Endothelial cell of umbilical vein (primary cell): ENCODE results near the gene TTLL13. TPM values are rescaled to one million over a fixed set of nuclear protein-coding genes. Genes with fewer than 3 reads are reported as not detected.

Experiments
- BruUV-seq: library from RNA; stranded (reverse); fragments of 400-500 nt; replicated peaks from 2 replicates; lab custom pipeline; 2021; lab: Mats Ljungman, UMichigan
- CTCF ChIA-PET: fragments of 300-600, 350-600 bp; sonication (Branson Sonifier 250); formaldehyde crosslinking; loops from one replicate; lab custom pipeline; 2021; ENCODE audit warnings: antibody characterized with exemption, inconsistent platforms; lab: Charles Lee
- POLR2A ChIA-PET: fragments of 300-600, 350-600 bp; sonication (Branson Sonifier 250); formaldehyde crosslinking; loops from one replicate; lab custom pipeline; 2021; ENCODE audit warnings: antibody characterized with exemption, inconsistent platforms; lab: Charles Lee
- DNase-seq: peaks from one replicate; pipeline ENCODE4 v3.0.0-alpha.2; 2011; ENCODE audit warnings: low read depth, low spot score
- FAIRE-seq: peaks from 2 replicates; lab custom pipeline; 2011; peaks lifted over from hg19 to GRCh38; lab: Jason Lieb, UNC
- H2AFZ ChIP-seq: 2 replicates; pipeline ENCODE4 v1.6.0; 2012; ENCODE audit warnings: low read depth, low read length, control low read depth, inconsistent platforms
- H3K27ac ChIP-seq: 2 replicates; pipeline ENCODE4 v1.5.1; 2011; ENCODE audit warnings: low read depth, mild to moderate bottlenecking, control low read depth, low read length, moderate library complexity; ENCODE audit not compliant: insufficient read depth
- H3K27me3 ChIP-seq, 2 experiments: 2 replicates each; pipeline versions ENCODE4 v1.6.0 to v1.6.1; 2011; ENCODE audit warnings: low read length in 2 of 2, mixed read lengths in 1 of 2; ENCODE audit not compliant: control insufficient read depth in 2 of 2, insufficient read depth in 2 of 2
- H3K36me3 ChIP-seq, 2 experiments: 2 replicates in 1 of 2; 3 replicates in 1 of 2; pipeline ENCODE4 v1.5.1; 2011; ENCODE audit warnings: low read length in 2 of 2, mild to moderate bottlenecking in 1 of 2, moderate library complexity in 1 of 2; ENCODE audit not compliant: control insufficient read depth in 2 of 2, insufficient read depth in 2 of 2; ENCODE audit errors: extremely low read depth in 1 of 2
- H3K4me1 ChIP-seq: 3 replicates; pipeline ENCODE4 v1.5.1; 2011; ENCODE audit warnings: mild to moderate bottlenecking, low read length; ENCODE audit not compliant: control insufficient read depth, insufficient read depth; ENCODE audit errors: extremely low read depth
- H3K4me2 ChIP-seq: 2 replicates; pipeline ENCODE4 v1.6.1; 2011; ENCODE audit warnings: low read length, control low read depth, mixed read lengths; ENCODE audit not compliant: insufficient read depth
- H3K4me3 ChIP-seq, 3 experiments: fragments of 200-600 bp in 1 of 3; sonication (generic), shearing (Covaris generic) in 1 of 3; replicated peaks in 1 of 3; 2 replicates each; pipeline ENCODE4 v1.5.1; 2011 to 2016; ENCODE audit warnings: control low read depth in 3 of 3, low read length in 3 of 3, mild to moderate bottlenecking in 2 of 3, inconsistent platforms in 1 of 3, low read depth in 1 of 3, moderate library complexity in 1 of 3; ENCODE audit not compliant: insufficient read depth in 1 of 3
- H3K79me2 ChIP-seq: 2 replicates; pipeline ENCODE4 v1.6.0; 2012; ENCODE audit warnings: low read length, inconsistent platforms; ENCODE audit not compliant: control insufficient read depth, insufficient read depth
- H3K9ac ChIP-seq: replicated peaks from 2 replicates; pipeline ENCODE3; 2011; ENCODE audit warnings: low read length, control low read depth; ENCODE audit not compliant: insufficient read depth; ENCODE audit errors: extremely low read depth
- H3K9me1 ChIP-seq: replicated peaks from 3 replicates; pipeline ENCODE4 v1.6.0; 2011; ENCODE audit warnings: mild to moderate bottlenecking, low read length; ENCODE audit not compliant: control insufficient read depth, insufficient read depth; ENCODE audit errors: extremely low read depth
- H3K9me3 ChIP-seq: replicated peaks from 2 replicates; pipeline ENCODE4 v1.5.1; 2012; ENCODE audit warnings: low read length, inconsistent platforms; ENCODE audit not compliant: control insufficient read depth, insufficient read depth
- H4K20me1 ChIP-seq: replicated peaks from 2 replicates; pipeline ENCODE3; 2011; ENCODE audit warnings: mild to moderate bottlenecking, low read length; ENCODE audit not compliant: control insufficient read depth, insufficient read depth; ENCODE audit errors: extremely low read depth
- EZH2 ChIP-seq: IDR thresholded peaks from 2 replicates; pipeline ENCODE4 v1.6.1; 2012; ENCODE audit warnings: borderline replicate concordance, low read depth, mild to moderate bottlenecking, moderate library complexity, low read length, inconsistent platforms; ENCODE audit not compliant: severe bottlenecking
- FOS ChIP-seq: IDR thresholded peaks from 2 replicates; pipeline ENCODE4 v1.6.1; 2011; ENCODE audit warnings: mild to moderate bottlenecking, low read length, moderate library complexity, borderline replicate concordance; ENCODE audit not compliant: insufficient read depth
- GATA2 ChIP-seq: IDR thresholded peaks from 2 replicates; pipeline ENCODE4 v1.7.0; 2011; ENCODE audit warnings: low read depth, mild to moderate bottlenecking, moderate library complexity, mixed read lengths, low read length; ENCODE audit not compliant: insufficient read length, insufficient read depth
- JUN ChIP-seq: IDR thresholded peaks from 2 replicates; pipeline ENCODE4 v1.6.1; 2011; ENCODE audit warnings: borderline replicate concordance, low read depth; ENCODE audit not compliant: insufficient read length, insufficient read depth
- MYC ChIP-seq: IDR thresholded peaks from one replicate; pipeline ENCODE4 v1.6.1; 2011; ENCODE audit warnings: mild to moderate bottlenecking, low read depth, low read length
- POLR2A ChIP-seq: IDR thresholded peaks from 2 replicates; pipeline ENCODE4 v1.6.1; 2012; ENCODE audit warnings: low read depth, mild to moderate bottlenecking, control low read depth, low read length
- POLR2AphosphoS5 ChIP-seq: IDR thresholded peaks from 2 replicates; pipeline ENCODE4 v1.6.1; 2012; ENCODE audit warnings: low read depth, mild to moderate bottlenecking, control low read depth, low read length, moderate library complexity; ENCODE audit not compliant: insufficient read depth
- dilution Hi-C: fragments of 300-500 bp; cut with MboI; formaldehyde crosslinking; loops from one replicate; pipeline ENCODE4 v1.15.0; 2019; ENCODE audit warnings: low sequenced_read_pairs; ENCODE audit not compliant: extremely low pct_ligation_motif_present
- intact Hi-C: fragments of 100-400 bp; cut with micrococcal nuclease; formaldehyde crosslinking; loops from one replicate; pipeline ENCODE4 v1.10.0; 2022
- polyA plus RNA-seq, 4 experiments: library from polyadenylated mRNA; depleted of rRNA in 3 of 4; stranded (reverse) in 3 of 4; unstranded in 1 of 4; fragments of >200 nt; gene quantifications; 2 replicates each; pipeline versions ENCODE4 v1.2.1 to v1.2.3, GENCODE V29; 2011 to 2012; ENCODE audit warnings: missing spikeins in 1 of 4
- total RNA-seq: library from RNA; stranded (reverse); gene quantifications from 2 replicates; pipeline ENCODE4 v1.2.3, GENCODE V29; 2021
- TF ChIP-seq, protein P1 (sequence below), 2 donors: IDR thresholded peaks; 1 replicate in 1 of 2; 2 replicates in 1 of 2; pipeline ENCODE4 v1.5.1; 2011; ENCODE audit warnings: low read length in 2 of 2, mild to moderate bottlenecking in 2 of 2, moderate library complexity in 2 of 2, control low read depth in 1 of 2, inconsistent platforms in 1 of 2, low read depth in 1 of 2; ENCODE audit not compliant: insufficient read depth in 1 of 2; ENCODE audit errors: extremely low read depth in 1 of 2
- TF ChIP-seq, protein P2 (sequence below): IDR thresholded peaks from 2 replicates; pipeline ENCODE4 v1.6.1; 2011; ENCODE audit not compliant: insufficient read depth, insufficient read length

Gene TTLL13
- total and polyA plus RNA-seq, 2 donors (not counting 3 experiments of a cell fraction or from before 2014, with no cell fraction given) = 0.04 TPM; not detected in 1

DNA sequence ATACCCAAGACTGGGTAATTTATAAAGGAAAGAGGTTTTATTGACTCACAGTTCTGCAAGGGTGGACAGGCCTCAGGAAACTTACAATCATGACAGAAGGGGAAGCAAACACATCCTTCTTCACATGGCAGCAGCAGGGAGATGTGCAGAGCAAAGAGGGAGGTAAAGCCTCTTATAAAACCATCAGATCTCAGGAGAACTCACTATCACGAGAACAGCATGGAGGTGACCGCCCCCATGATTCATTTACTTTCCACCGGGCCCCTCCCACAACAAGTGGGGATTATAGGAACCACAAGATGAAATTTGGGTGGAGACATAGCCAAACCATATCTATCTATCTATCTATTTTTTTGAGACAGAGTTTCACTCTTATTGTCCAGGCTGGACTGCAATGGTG lies 10.0 kb upstream of the TTLL13 start:
- DNase-seq (no peak), FAIRE-seq (no peak)
- Histone ChIP-seq H3K9me3 (no peaks in the 10 kb centered on the region), H4K20me1 (no peaks in the 10 kb centered on the region), H2AFZ (no peak overlapping the region), H3K4me1 (peaks cover 6% of the 10 kb centered on the region), H3K79me2 (no peaks in the 10 kb centered on the region), H3K4me3 (no peak overlapping the region), H3K27ac (no peak overlapping the region), H3K27me3 (no peaks in the 10 kb centered on the region), H3K9ac (no peak overlapping the region), H3K9me1 (no peaks in the 10 kb centered on the region), H3K36me3 (no peaks in the 10 kb centered on the region), H3K4me2 (no peak overlapping the region)
- no peak for TF ChIP-seq JUN
- no peak for TF ChIP-seq MYC
- TF ChIP-seq, protein P1, sequence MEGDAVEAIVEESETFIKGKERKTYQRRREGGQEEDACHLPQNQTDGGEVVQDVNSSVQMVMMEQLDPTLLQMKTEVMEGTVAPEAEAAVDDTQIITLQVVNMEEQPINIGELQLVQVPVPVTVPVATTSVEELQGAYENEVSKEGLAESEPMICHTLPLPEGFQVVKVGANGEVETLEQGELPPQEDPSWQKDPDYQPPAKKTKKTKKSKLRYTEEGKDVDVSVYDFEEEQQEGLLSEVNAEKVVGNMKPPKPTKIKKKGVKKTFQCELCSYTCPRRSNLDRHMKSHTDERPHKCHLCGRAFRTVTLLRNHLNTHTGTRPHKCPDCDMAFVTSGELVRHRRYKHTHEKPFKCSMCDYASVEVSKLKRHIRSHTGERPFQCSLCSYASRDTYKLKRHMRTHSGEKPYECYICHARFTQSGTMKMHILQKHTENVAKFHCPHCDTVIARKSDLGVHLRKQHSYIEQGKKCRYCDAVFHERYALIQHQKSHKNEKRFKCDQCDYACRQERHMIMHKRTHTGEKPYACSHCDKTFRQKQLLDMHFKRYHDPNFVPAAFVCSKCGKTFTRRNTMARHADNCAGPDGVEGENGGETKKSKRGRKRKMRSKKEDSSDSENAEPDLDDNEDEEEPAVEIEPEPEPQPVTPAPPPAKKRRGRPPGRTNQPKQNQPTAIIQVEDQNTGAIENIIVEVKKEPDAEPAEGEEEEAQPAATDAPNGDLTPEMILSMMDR (IDR thresholded peaks at IDR 0.05; ENCODE audit: extremely low read depth in 1 of 2, insufficient read depth in 1 of 2, low read depth in 1 of 2, low read length in 2 of 2) = no peak
- no peak for TF ChIP-seq EZH2
- TF ChIP-seq, protein P2, sequence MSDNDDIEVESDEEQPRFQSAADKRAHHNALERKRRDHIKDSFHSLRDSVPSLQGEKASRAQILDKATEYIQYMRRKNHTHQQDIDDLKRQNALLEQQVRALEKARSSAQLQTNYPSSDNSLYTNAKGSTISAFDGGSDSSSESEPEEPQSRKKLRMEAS = no peak
- no peak for TF ChIP-seq POLR2AphosphoS5
- TF ChIP-seq FOS = no peak
- no peak for TF ChIP-seq GATA2
- TF ChIP-seq POLR2A = no peak
- CTCF ChIA-PET = interaction anchor here (1.4 kb wide), 1 partner anchor 10 kb away, joined by 3 read pairs; the partner anchor contains the start of gene TTLL13
- POLR2A ChIA-PET = no interaction called here
- intact Hi-C loops (no loop called here), dilution Hi-C loops (no loop called here)
- no TSS peak for BruUV-seq
